Measurements from ENCODE around the gene MROH7.

GRCh38 chr1:54710434-54710833 lies 68.8 kb downstream of the MROH7 start:
- TF ChIP-seq, protein P1, sequence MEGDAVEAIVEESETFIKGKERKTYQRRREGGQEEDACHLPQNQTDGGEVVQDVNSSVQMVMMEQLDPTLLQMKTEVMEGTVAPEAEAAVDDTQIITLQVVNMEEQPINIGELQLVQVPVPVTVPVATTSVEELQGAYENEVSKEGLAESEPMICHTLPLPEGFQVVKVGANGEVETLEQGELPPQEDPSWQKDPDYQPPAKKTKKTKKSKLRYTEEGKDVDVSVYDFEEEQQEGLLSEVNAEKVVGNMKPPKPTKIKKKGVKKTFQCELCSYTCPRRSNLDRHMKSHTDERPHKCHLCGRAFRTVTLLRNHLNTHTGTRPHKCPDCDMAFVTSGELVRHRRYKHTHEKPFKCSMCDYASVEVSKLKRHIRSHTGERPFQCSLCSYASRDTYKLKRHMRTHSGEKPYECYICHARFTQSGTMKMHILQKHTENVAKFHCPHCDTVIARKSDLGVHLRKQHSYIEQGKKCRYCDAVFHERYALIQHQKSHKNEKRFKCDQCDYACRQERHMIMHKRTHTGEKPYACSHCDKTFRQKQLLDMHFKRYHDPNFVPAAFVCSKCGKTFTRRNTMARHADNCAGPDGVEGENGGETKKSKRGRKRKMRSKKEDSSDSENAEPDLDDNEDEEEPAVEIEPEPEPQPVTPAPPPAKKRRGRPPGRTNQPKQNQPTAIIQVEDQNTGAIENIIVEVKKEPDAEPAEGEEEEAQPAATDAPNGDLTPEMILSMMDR (IDR thresholded peaks at IDR 0.05), result no peak
- TF ChIP-seq POLR2A (IDR thresholded peaks at IDR 0.05), result no peak
